Spleen (tissue), 11 donors: ENCODE results near the gene ATF6. TPM values are rescaled to one million over a fixed set of nuclear protein-coding genes. Genes with fewer than 3 reads are reported as not detected.

Experiments used
- DNase-seq: peaks from one replicate; pipeline ENCODE4 v3.0.0-alpha.2; 2020
- H3K27ac ChIP-seq, 8 donors: fragments of 200-600 bp; sonication (generic) in 7 of 8; 1 replicate in 4 of 8; 2 replicates in 4 of 8; pipeline versions ENCODE4 v1.5.0 to v1.8.0; 2016 to 2021; ENCODE audit warnings: inconsistent platforms in 4 of 8, mild to moderate bottlenecking in 4 of 8, moderate library complexity in 1 of 8
- H3K27me3 ChIP-seq, 7 donors: fragments of 200-600 bp; sonication (generic) in 6 of 7; replicated peaks in 1 of 7; 1 replicate in 4 of 7; 2 replicates in 3 of 7; pipeline versions ENCODE4 v1.5.0 to v1.8.0; 2016 to 2021; ENCODE audit warnings: inconsistent platforms in 3 of 7, mild to moderate bottlenecking in 1 of 7
- H3K36me3 ChIP-seq, 6 donors: fragments of 200-600 bp; sonication (generic) in 5 of 6; 1 replicate in 4 of 6; 2 replicates in 2 of 6; pipeline versions ENCODE4 v1.5.0 to v1.8.0; 2016 to 2021; ENCODE audit warnings: inconsistent platforms in 2 of 6
- H3K4me1 ChIP-seq, 6 donors: fragments of 200-600 bp; sonication (generic) in 5 of 6; 1 replicate in 3 of 6; 2 replicates in 3 of 6; pipeline versions ENCODE4 v1.5.0 to v1.8.0; 2016 to 2021; ENCODE audit warnings: inconsistent platforms in 3 of 6
- H3K4me3 ChIP-seq, 8 donors: fragments of 200-600 bp; sonication (generic) in 7 of 8; 1 replicate in 4 of 8; 2 replicates in 4 of 8; pipeline versions ENCODE4 v1.5.0 to v1.8.0; 2016 to 2021; ENCODE audit warnings: inconsistent platforms in 4 of 8, mild to moderate bottlenecking in 4 of 8, moderate library complexity in 2 of 8
- H3K9me3 ChIP-seq, 8 donors: fragments of 200-600 bp; sonication (generic) in 7 of 8; 1 replicate in 4 of 8; 2 replicates in 4 of 8; pipeline versions ENCODE4 v1.5.0 to v1.8.0; 2016 to 2021; ENCODE audit warnings: inconsistent platforms in 4 of 8
- POLR2A ChIP-seq, 3 donors: fragments of 450-650 bp; IDR thresholded peaks; one replicate each; pipeline ENCODE4 v1.5.1; 2017; ENCODE audit warnings: antibody characterized with exemption in 3 of 3, mild to moderate bottlenecking in 1 of 3
- POLR2AphosphoS5 ChIP-seq, 3 donors: sonication (generic); formaldehyde crosslinking; IDR thresholded peaks; one replicate each; pipeline ENCODE4 v1.5.1; 2017; ENCODE audit warnings: antibody characterized with exemption in 3 of 3
- WGBS, 5 donors: extraction: QIAGEN DNeasy Blood & Tissue Kit in 3 of 5; methylation state at CpG; one replicate each; pipeline versions ENCODE4 v1.1.5 to v1.1.7; 2013 to 2018; 5-methylcytosine and 5-hydroxymethylcytosine counted together
- intact Hi-C: fragments of 100-400 bp; cut with DNase I; formaldehyde crosslinking; loops from one replicate; pipeline ENCODE4 v1.15.0; 2023; ENCODE audit warnings: low total_unique reads
- polyA plus RNA-seq, 3 donors: library from polyadenylated mRNA; stranded (reverse); fragments of 200-250 nt; gene quantifications; one replicate each; pipeline ENCODE4 v1.2.1, GENCODE V29; 2013
- total RNA-seq, 7 donors: library from RNA; depleted of rRNA in 3 of 7; stranded (reverse); fragments of >200 nt in 3 of 7; fragmentation: NEBNext Ultra II Directional in 4 of 7; extraction: Animal tissue kit (Norgen Biotek cat#: 25700) in 4 of 7; gene quantifications; one replicate each; pipeline versions ENCODE4 v1.1.0 to v1.2.1, GENCODE V29; 2016 to 2021
- TF ChIP-seq, protein P1 (sequence below), 11 experiments: fragments of 200-600 bp in 7 of 11; fragments of 450-650 bp in 4 of 11; sonication (generic) in 4 of 11; IDR thresholded peaks in 8 of 11; conservative IDR thresholded peaks in 3 of 11; 1 replicate in 7 of 11; 2 replicates in 4 of 11; pipeline versions ENCODE4 v1.4.0 to v1.8.0; 2016 to 2021; ENCODE audit warnings: antibody characterized with exemption in 11 of 11, inconsistent platforms in 4 of 11, mild to moderate bottlenecking in 1 of 11
- donor health status: healthy with polysubstance abuse.
- donor health status: DM: no; HTN: no; CAD: no; lungs with moderate emphysema.
- donor health status: DM: no; HTN: no; CAD: no.
- donor health status: Bipolar disorder and iron deficiency.
- donor health status: healthy.
- donor health status: DM: no; HTN: no; CAD: no.
- donor health status: DM: yes; HTN: yes; CAD: no.

Gene ATF6
- total and polyA plus RNA-seq, 10 donors: 2.5 to 46.8 (median 33.0) TPM

DNA sequence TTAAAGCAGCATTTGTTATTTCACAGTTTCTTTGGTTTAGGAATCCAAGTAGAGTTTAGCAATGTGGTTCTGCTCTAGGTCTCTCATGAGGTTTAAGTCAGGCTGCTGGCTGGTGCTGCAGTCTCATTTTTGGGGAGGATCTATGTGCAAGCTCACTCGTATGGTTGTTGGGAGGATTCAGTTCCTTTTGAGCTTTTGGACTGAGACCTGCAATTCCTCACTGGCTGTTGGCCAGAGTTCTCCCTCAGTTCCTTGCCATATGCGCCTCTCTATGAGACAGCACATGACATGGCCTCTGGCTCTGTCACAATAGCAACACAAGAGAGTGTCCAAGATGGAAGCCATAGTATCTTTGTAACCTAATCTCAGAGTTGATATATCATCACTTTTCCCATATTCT lies 166.5 kb downstream of the ATF6 start:
- Histone ChIP-seq H3K4me1 (peaks cover 4 to 26% (median 11%) of the 10 kb centered on the region in 6 donors), H3K9me3 (no peaks in the 10 kb centered on the region), H3K4me3 (no peak overlapping the region), H3K27ac (no peak overlapping the region), H3K27me3 (no peaks in the 10 kb centered on the region), H3K36me3 (peaks cover 0 to 27% (median 3%) of the 10 kb centered on the region in 6 donors)
- TF ChIP-seq POLR2AphosphoS5 (IDR thresholded peaks at IDR 0.05): no peak
- intact Hi-C loops: no loop called here
- DNase-seq: no peak
- WGBS, 5 donors: 66 to 79% (median 74%) methylated on average over 2 of the region's 2 CpGs

DNA sequence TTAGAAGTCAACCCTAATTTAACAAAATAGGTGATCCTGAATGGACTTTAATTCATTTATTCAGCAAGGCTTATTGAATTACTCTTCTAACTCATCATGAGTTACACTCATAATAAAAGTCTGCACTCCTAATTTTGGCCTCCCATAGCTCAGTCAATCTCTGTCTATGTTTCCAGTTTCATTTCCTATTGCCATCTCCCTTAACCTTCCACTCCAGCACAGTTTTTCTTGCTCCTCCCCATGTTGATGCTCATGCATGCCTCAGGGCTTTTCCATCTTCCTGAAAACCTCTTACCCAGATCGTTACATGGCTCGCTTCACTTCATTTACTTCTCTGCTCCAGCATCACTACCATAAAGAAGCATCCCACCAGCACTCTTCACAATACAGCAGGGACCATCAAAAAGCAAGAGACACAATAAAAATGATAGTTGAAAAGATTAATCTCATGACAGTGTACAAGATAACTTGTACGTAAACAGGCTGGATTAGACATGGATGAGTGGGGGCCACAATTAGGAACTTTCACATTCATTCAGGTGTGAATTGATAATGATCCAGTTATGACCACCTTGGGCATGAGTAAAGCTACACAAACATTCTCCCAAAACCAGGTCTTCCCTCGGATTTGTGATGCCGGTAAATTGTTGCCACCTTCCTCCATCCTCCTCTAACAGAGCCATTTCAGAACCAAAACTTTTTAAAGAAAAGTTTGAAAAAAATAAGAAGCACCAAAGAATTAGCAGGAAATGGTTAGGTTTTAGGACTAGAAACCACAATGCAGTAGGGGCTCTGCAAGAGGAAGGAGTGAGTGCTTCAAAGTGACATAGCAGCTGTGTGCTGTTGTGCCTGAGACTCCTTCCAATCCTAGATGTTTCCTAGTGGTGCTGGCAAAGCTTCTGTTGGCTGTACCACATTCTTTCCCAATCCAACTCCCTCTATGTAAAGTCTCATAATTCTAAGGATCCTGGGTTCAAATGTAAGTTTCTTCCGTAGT lies 167.8 kb downstream of the ATF6 start:
- intact Hi-C loops: no loop called here
- H3K4me3 ChIP-seq: no peak overlapping the region
- H3K4me1 ChIP-seq: peaks cover 4 to 26% (median 11%) of the 10 kb centered on the region in 6 donors
- WGBS, 5 donors: 40 to 64% (median 47%) methylated on average over 6 of the region's 6 CpGs
- H3K9me3 ChIP-seq: no peaks in the 10 kb centered on the region
- TF ChIP-seq POLR2AphosphoS5 (IDR thresholded peaks at IDR 0.05): no peak
- TF ChIP-seq, protein P1, sequence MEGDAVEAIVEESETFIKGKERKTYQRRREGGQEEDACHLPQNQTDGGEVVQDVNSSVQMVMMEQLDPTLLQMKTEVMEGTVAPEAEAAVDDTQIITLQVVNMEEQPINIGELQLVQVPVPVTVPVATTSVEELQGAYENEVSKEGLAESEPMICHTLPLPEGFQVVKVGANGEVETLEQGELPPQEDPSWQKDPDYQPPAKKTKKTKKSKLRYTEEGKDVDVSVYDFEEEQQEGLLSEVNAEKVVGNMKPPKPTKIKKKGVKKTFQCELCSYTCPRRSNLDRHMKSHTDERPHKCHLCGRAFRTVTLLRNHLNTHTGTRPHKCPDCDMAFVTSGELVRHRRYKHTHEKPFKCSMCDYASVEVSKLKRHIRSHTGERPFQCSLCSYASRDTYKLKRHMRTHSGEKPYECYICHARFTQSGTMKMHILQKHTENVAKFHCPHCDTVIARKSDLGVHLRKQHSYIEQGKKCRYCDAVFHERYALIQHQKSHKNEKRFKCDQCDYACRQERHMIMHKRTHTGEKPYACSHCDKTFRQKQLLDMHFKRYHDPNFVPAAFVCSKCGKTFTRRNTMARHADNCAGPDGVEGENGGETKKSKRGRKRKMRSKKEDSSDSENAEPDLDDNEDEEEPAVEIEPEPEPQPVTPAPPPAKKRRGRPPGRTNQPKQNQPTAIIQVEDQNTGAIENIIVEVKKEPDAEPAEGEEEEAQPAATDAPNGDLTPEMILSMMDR (IDR thresholded peaks at IDR 0.05 in 8 of 11, conservative IDR thresholded peaks at IDR 0.05 in 3 of 11): no peak
- no peak for TF ChIP-seq POLR2A (IDR thresholded peaks at IDR 0.05)
- peaks cover 0 to 36% (median 3%) of the 10 kb centered on the region in 6 donors for H3K36me3 ChIP-seq
- peak overlapping the region in 2 of 8 donors; percentile 13 to 22 for H3K27ac ChIP-seq
- DNase-seq: no peak
- H3K27me3 ChIP-seq: no peaks in the 10 kb centered on the region

DNA sequence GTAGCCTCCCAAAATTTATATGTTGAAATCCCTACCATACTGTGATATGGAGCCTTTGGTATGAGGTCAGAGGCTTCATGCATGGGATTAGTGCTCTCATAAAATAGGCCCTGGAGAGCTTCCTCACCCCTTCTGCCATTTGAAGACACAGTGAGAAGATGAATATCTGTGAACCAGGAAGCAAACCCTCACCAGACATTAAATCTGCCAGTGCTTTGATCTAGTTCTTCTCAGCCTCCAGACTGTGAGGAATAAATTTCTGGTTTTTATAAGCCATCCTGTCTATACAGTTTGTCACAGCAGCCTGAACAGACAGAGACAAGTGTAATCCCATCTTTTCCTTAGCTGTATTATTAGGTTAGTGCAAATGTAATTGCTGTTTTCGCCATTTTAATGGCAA lies 169.1 kb downstream of the ATF6 start:
- H3K27ac ChIP-seq: no peak overlapping the region
- H3K4me1 ChIP-seq: peaks cover 4 to 26% (median 11%) of the 10 kb centered on the region in 6 donors
- peaks cover 0 to 50% (median 3%) of the 10 kb centered on the region in 6 donors for H3K36me3 ChIP-seq
- TF ChIP-seq POLR2AphosphoS5 (IDR thresholded peaks at IDR 0.05) (no peak), POLR2A (IDR thresholded peaks at IDR 0.05) (no peak)
- TF ChIP-seq, protein P1 (IDR thresholded peaks at IDR 0.05 in 8 of 11, conservative IDR thresholded peaks at IDR 0.05 in 3 of 11): no peak
- WGBS, 5 donors: 94 to 100% (median 97%) methylated on average over 1 of the region's 1 CpG
- no peaks in the 10 kb centered on the region for H3K9me3 ChIP-seq
- intact Hi-C loops: no loop called here
- no peak overlapping the region for H3K4me3 ChIP-seq
- no peak for DNase-seq
- H3K27me3 ChIP-seq: no peaks in the 10 kb centered on the region

DNA sequence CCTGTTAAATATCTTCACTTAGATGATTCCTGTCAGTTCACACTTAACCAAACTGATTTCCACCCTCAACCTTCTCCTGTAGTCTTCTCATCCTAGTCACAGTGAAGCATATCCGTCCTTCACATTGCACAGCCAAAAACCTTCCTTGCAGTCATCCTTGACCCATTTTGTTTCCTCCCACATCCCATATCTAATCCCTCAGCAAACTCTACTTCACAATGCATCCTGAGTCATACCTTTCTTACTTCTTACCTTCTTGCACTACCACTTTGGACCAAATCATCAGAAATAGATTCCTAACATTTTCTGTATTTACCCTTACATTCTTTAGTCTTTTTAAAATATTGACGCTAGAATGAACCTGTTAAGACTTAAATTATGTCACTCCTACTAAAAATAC lies 170.7 kb downstream of the ATF6 start:
- Histone ChIP-seq H3K27me3 (no peaks in the 10 kb centered on the region), H3K4me3 (no peak overlapping the region), H3K27ac (no peak overlapping the region), H3K9me3 (no peaks in the 10 kb centered on the region), H3K36me3 (peaks cover 0 to 62% (median 4%) of the 10 kb centered on the region in 6 donors), H3K4me1 (peaks cover 4 to 26% (median 11%) of the 10 kb centered on the region in 6 donors)
- DNase-seq: no peak
- TF ChIP-seq, protein P1 (IDR thresholded peaks at IDR 0.05 in 8 of 11, conservative IDR thresholded peaks at IDR 0.05 in 3 of 11): no peak
- no peak for TF ChIP-seq POLR2A (IDR thresholded peaks at IDR 0.05)
- no peak for TF ChIP-seq POLR2AphosphoS5 (IDR thresholded peaks at IDR 0.05)
- intact Hi-C loops: no loop called here
- WGBS, 5 donors: 92 to 98% (median 94%) methylated on average over 2 of the region's 2 CpGs
